Duodenal mucosa (tissue), 2 donors: ENCODE measurements around the gene GBA3.

Source experiments
- H3K27ac ChIP-seq: one replicate; pipeline ENCODE4 v1.7.0; 2013; ENCODE audit warnings: low read depth, low read length
- H3K27me3 ChIP-seq, 2 donors: one replicate each; pipeline ENCODE4 v1.7.0; 2013; ENCODE audit warnings: low read length in 2 of 2, control low read depth in 1 of 2; ENCODE audit not compliant: insufficient read depth in 2 of 2, control insufficient read depth in 1 of 2
- H3K36me3 ChIP-seq, 2 donors: one replicate each; pipeline ENCODE4 v1.7.0; 2013; ENCODE audit warnings: low read length in 2 of 2, control low read depth in 1 of 2; ENCODE audit not compliant: insufficient read depth in 2 of 2, control insufficient read depth in 1 of 2
- H3K4me1 ChIP-seq, 2 donors: one replicate each; pipeline ENCODE4 v1.7.0; 2013; ENCODE audit warnings: low read length in 2 of 2, control low read depth in 1 of 2; ENCODE audit not compliant: insufficient read depth in 2 of 2, control insufficient read depth in 1 of 2
- H3K4me3 ChIP-seq, 2 donors: one replicate each; pipeline ENCODE4 v1.7.0; 2013; ENCODE audit warnings: low read length in 2 of 2, low read depth in 1 of 2
- H3K9ac ChIP-seq, 2 donors: one replicate each; pipeline ENCODE4 v1.7.0; 2013; ENCODE audit warnings: low read length in 2 of 2, low read depth in 1 of 2
- H3K9me3 ChIP-seq, 2 donors: one replicate each; pipeline ENCODE4 v1.7.0; 2013; ENCODE audit warnings: low read length in 2 of 2, control low read depth in 1 of 2; ENCODE audit not compliant: control insufficient read depth in 1 of 2

GBA3 gene

GRCh38 chr4:22688236-22688635 lies 4.5 kb upstream of the GBA3 start:
- no peaks in the 10 kb centered on the region for H3K36me3 ChIP-seq
- H3K4me1 ChIP-seq: peaks cover 0 to 9% of the 10 kb centered on the region in 2 donors
- no peak overlapping the region for H3K4me3 ChIP-seq
- no peaks in the 10 kb centered on the region for H3K9me3 ChIP-seq
- no peaks in the 10 kb centered on the region for H3K27me3 ChIP-seq
- no peak overlapping the region for H3K27ac ChIP-seq
- H3K9ac ChIP-seq: no peak overlapping the region

GRCh38 chr4:22689428-22689827 lies 3.3 kb upstream of the GBA3 start:
- Histone ChIP-seq H3K9me3 (no peaks in the 10 kb centered on the region), H3K27ac (no peak overlapping the region), H3K9ac (no peak overlapping the region), H3K27me3 (no peaks in the 10 kb centered on the region), H3K4me3 (no peak overlapping the region), H3K36me3 (no peaks in the 10 kb centered on the region), H3K4me1 (peaks cover 2 to 9% of the 10 kb centered on the region in 2 donors)

DNA sequence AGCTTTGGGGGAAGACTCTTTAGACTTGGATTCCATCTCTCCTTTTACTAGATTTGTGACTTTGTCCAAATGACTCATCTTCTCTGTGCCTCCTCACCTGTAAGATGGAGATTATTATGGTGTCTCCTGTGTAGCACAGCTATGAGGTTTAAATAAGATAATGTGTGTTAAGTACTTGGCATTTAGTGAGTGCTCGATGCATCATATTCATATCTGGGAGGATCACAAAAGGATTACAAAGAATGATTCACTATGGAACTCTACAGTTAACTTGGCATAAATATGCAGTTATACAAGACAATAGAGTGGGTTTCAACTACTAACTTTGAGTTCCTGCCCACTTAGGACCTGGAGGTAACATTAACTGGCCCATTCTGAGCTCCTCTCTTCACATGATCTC lies 2.3 kb downstream of the GBA3 start:
- H3K4me1 ChIP-seq: peaks cover 6 to 16% of the 10 kb centered on the region in 2 donors

GRCh38 chr4:22695917-22696316 lies 3.2 kb downstream of the GBA3 start:
- H3K9me3 ChIP-seq: no peaks in the 10 kb centered on the region
- peaks cover 6 to 14% of the 10 kb centered on the region in 2 donors for H3K4me1 ChIP-seq
- H3K27ac ChIP-seq: no peak overlapping the region
- no peaks in the 10 kb centered on the region for H3K27me3 ChIP-seq
- peak overlapping the region in 1 of 2 donors; percentile 40 for H3K9ac ChIP-seq
- peaks cover 0 to 3% of the 10 kb centered on the region in 2 donors for H3K36me3 ChIP-seq
- peak overlapping the region; percentile 76 to 80 for H3K4me3 ChIP-seq

More for the DNA sequence above, 2.3 kb downstream of the GBA3 start:
- H3K27ac ChIP-seq: no peak overlapping the region
- no peaks in the 10 kb centered on the region for H3K9me3 ChIP-seq
- no peaks in the 10 kb centered on the region for H3K36me3 ChIP-seq
- H3K4me3 ChIP-seq: peak overlapping the region; percentile 76 to 80
- no peaks in the 10 kb centered on the region for H3K27me3 ChIP-seq
- H3K9ac ChIP-seq: peak overlapping the region in 1 of 2 donors; percentile 20

DNA sequence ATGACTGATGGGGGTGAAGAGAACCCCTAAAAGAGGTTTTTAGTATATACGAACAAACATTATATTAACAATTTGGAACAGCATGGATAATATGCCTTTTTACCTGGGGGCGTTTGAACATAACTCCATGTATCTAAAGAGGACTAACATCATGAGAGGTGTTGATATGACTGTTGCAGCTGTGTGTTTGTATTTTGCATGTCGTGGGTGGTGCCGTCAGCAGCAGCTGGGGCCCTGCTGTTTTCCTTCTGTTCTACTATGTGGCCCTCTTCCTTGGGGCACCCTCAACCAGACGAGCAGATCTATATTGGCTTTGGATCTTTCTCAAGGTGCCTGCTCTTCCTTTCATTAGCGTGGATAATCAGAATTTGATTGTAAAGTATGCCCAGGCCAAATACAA lies 11.2 kb downstream of the GBA3 start:
- peaks cover 2 to 4% of the 10 kb centered on the region in 2 donors for H3K36me3 ChIP-seq
- no peaks in the 10 kb centered on the region for H3K4me1 ChIP-seq
- no peak overlapping the region for H3K27ac ChIP-seq
- H3K9ac ChIP-seq: no peak overlapping the region
- H3K4me3 ChIP-seq: no peak overlapping the region
- H3K27me3 ChIP-seq: no peaks in the 10 kb centered on the region
- no peaks in the 10 kb centered on the region for H3K9me3 ChIP-seq

DNA sequence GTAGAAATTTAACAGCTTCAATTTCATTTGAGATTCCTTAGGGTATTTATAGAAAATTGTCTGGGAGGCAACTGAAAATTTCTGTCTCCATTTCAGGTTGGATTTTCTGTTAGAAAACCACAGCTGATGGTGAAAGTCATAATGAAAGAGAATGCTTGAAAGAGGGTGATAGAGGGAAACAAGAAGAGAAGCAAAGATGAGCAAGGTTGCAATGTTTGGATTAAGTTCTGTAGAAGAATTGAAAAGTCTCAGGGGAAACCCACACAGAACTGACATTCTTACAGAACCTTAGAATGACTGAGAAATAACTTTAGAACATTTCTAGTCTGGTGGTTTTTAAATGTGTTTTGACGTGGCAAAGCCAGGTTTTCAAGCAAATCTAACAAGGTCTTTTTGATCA lies 14.7 kb downstream of the GBA3 start:
- H3K9me3 ChIP-seq: no peaks in the 10 kb centered on the region
- H3K4me3 ChIP-seq: no peak overlapping the region
- H3K9ac ChIP-seq: no peak overlapping the region
- no peaks in the 10 kb centered on the region for H3K4me1 ChIP-seq
- peaks cover 0 to 2% of the 10 kb centered on the region in 2 donors for H3K36me3 ChIP-seq
- no peaks in the 10 kb centered on the region for H3K27me3 ChIP-seq
- no peak overlapping the region for H3K27ac ChIP-seq

GRCh38 chr4:22708961-22709360 lies 16.2 kb downstream of the GBA3 start:
- Histone ChIP-seq H3K4me3 (no peak overlapping the region), H3K9me3 (no peaks in the 10 kb centered on the region), H3K27ac (no peak overlapping the region), H3K36me3 (peaks cover 0 to 2% of the 10 kb centered on the region in 2 donors), H3K27me3 (no peaks in the 10 kb centered on the region), H3K4me1 (no peaks in the 10 kb centered on the region), H3K9ac (no peak overlapping the region)

GRCh38 chr4:22712105-22712504 lies 19.4 kb downstream of the GBA3 start:
- Histone ChIP-seq H3K9me3 (no peaks in the 10 kb centered on the region), H3K27ac (no peak overlapping the region), H3K27me3 (no peaks in the 10 kb centered on the region), H3K4me1 (no peaks in the 10 kb centered on the region), H3K36me3 (peaks cover 0 to 7% of the 10 kb centered on the region in 2 donors), H3K9ac (no peak overlapping the region), H3K4me3 (no peak overlapping the region)

- no peaks in the 10 kb centered on the region for H3K4me1 ChIP-seq
- H3K27me3 ChIP-seq: no peaks in the 10 kb centered on the region
- no peaks in the 10 kb centered on the region for H3K9me3 ChIP-seq
- H3K4me3 ChIP-seq: no peak overlapping the region
- no peak overlapping the region for H3K27ac ChIP-seq
- peaks cover 0 to 7% of the 10 kb centered on the region in 2 donors for H3K36me3 ChIP-seq
- H3K9ac ChIP-seq: no peak overlapping the region
Measured at GRCh38 chr4:22712529-22712928, 19.8 kb downstream of the GBA3 start.

DNA sequence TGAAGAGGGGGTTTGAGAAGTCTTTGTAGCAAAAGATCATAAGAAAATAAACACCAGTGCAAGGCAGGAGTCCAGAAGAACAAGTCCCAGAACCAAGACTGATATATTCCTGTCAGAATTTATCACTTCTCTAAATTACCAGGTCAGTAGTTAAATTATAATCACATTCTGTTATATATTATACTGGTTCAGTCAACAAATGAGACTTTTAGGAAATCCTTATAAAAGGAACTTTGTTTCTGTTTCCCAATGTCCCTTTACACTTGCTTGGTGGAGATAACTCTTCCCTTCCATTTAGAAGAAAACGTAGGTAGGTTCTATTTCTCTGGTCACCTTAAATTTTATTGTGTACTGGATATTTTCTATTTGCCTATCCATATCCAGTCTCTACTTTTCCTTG lies 21.1 kb downstream of the GBA3 start:
- H3K4me3 ChIP-seq: no peak overlapping the region
- no peak overlapping the region for H3K9ac ChIP-seq
- H3K36me3 ChIP-seq: peaks cover 0 to 7% of the 10 kb centered on the region in 2 donors
- no peaks in the 10 kb centered on the region for H3K27me3 ChIP-seq
- H3K27ac ChIP-seq: no peak overlapping the region
- no peaks in the 10 kb centered on the region for H3K9me3 ChIP-seq
- no peaks in the 10 kb centered on the region for H3K4me1 ChIP-seq

DNA sequence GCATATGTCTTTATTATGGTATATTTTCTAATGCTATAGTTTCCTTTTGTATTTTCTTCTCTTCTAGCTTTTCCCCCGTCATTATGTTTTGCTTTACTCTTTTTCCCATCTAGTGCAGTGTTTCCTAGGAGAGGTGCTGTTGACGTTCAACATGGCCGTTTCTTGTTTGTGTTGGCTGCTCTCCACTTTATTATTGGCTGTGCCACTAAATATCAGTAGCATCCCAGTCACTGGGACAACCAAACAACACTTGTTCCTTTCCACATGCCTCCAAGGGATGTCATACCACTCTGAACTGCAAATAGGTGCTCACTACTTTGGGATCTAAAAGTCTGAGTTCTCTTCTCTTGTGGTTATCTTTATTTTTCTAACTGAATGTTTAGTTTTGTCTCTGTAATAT lies 26.5 kb downstream of the GBA3 start:
- no peak overlapping the region for H3K4me3 ChIP-seq
- H3K27me3 ChIP-seq: no peaks in the 10 kb centered on the region
- H3K27ac ChIP-seq: no peak overlapping the region
- no peak overlapping the region for H3K9ac ChIP-seq
- H3K9me3 ChIP-seq: no peaks in the 10 kb centered on the region
- H3K36me3 ChIP-seq: peaks cover 3 to 7% of the 10 kb centered on the region in 2 donors
- H3K4me1 ChIP-seq: no peaks in the 10 kb centered on the region
